NCI-H82 treated with DMSO at 0.1 percent for 48 hours (cell line): ENCODE measurements around the gene PSMD11.

ENCODE experiments used
- DNase-seq: peaks from one replicate; lab custom pipeline; 2025; ENCODE audit not compliant: unreplicated experiment; lab: John Stamatoyannopoulos, UW

Gene PSMD11

GRCh38 chr17:32489320-32490100, 45.2 kb downstream of the PSMD11 start:
- DNase-seq = no peak

GRCh38 chr17:32490101-32490482, 45.8 kb downstream of the PSMD11 start:
- no peak for DNase-seq

GRCh38 chr17:32491371-32492263, 47.3 kb downstream of the PSMD11 start:
- peak; percentile 91 for DNase-seq

GRCh38 chr17:32492264-32492589, 47.9 kb downstream of the PSMD11 start:
- no peak for DNase-seq

GRCh38 chr17:32492648-32493289, 48.5 kb downstream of the PSMD11 start:
- DNase-seq = no peak

- DNase-seq = no peak
These were observed 49.3 kb downstream of the PSMD11 start for GRCh38 chr17:32493571-32493970.

GRCh38 chr17:32493976-32494513, 49.7 kb downstream of the PSMD11 start:
- DNase-seq = no peak

GRCh38 chr17:32494621-32495358, 50.5 kb downstream of the PSMD11 start:
- no peak for DNase-seq

GRCh38 chr17:32495359-32496231, 51.3 kb downstream of the PSMD11 start:
- DNase-seq = no peak

GRCh38 chr17:32496395-32497073, 52.2 kb downstream of the PSMD11 start:
- no peak for DNase-seq

- DNase-seq = no peak
These were observed 53.3 kb downstream of the PSMD11 start for GRCh38 chr17:32497431-32498205.

GRCh38 chr17:32498391-32498790, 54.1 kb downstream of the PSMD11 start:
- DNase-seq = no peak

GRCh38 chr17:32502013-32502412, 57.7 kb downstream of the PSMD11 start:
- DNase-seq = no peak

GRCh38 chr17:32502710-32503109, 58.4 kb downstream of the PSMD11 start:
- no peak for DNase-seq

- DNase-seq = no peak
These were observed 59.2 kb downstream of the PSMD11 start for GRCh38 chr17:32503251-32504165.

- no peak for DNase-seq
These were observed 60.1 kb downstream of the PSMD11 start for GRCh38 chr17:32504166-32504990.

GRCh38 chr17:32508926-32509325, 64.6 kb downstream of the PSMD11 start:
- no peak for DNase-seq
